ENCODE results near the gene RAB43. TPM values are rescaled to one million over a fixed set of nuclear protein-coding genes. Genes with fewer than 3 reads are reported as not detected.
"Not testable (repeated sequence)": the region's sequence is repeated elsewhere in the genome, so short reads cannot be mapped to it uniquely, and the experiment has no call there.

The RAB43 gene
- total RNA-seq, 2 donors from 2014 or later, result 26.4 to 53.5 TPM

DNA sequence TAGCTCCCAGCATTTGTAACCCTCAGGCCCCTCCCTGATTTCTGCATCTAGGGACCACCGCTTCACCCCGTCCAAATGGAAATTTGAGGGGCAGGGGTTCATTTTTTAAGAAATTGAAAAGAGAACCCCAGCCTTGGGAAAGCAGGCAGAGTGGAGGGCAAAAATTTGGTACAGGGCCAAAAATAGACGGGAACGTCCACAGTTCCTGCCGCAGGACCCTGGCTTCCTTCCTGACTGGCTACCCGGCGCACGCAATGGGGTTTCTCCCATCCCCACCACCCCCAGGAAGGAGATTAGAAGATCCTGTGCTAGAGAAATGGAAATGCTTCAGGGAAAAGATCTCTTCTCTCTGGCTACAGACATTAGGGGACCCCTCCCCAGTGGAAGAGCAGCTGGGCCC, 40.1 kb downstream of the RAB43 start:
- Histone ChIP-seq H3K27ac (no peak overlapping the region), H3K4me3 (no peak overlapping the region), H3K9me3 (no peaks in the 10 kb centered on the region), H3K4me1 (ENCODE audit: control insufficient read depth in 1 of 2, low read depth in 2 of 2) (peaks cover 0 to 17% of the 10 kb centered on the region in 2 donors), H3K27me3 (replicated peaks; ENCODE audit: insufficient read depth) (no peaks in the 10 kb centered on the region), H3K36me3 (no peaks in the 10 kb centered on the region)
- TF ChIP-seq, protein P1, sequence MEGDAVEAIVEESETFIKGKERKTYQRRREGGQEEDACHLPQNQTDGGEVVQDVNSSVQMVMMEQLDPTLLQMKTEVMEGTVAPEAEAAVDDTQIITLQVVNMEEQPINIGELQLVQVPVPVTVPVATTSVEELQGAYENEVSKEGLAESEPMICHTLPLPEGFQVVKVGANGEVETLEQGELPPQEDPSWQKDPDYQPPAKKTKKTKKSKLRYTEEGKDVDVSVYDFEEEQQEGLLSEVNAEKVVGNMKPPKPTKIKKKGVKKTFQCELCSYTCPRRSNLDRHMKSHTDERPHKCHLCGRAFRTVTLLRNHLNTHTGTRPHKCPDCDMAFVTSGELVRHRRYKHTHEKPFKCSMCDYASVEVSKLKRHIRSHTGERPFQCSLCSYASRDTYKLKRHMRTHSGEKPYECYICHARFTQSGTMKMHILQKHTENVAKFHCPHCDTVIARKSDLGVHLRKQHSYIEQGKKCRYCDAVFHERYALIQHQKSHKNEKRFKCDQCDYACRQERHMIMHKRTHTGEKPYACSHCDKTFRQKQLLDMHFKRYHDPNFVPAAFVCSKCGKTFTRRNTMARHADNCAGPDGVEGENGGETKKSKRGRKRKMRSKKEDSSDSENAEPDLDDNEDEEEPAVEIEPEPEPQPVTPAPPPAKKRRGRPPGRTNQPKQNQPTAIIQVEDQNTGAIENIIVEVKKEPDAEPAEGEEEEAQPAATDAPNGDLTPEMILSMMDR (IDR thresholded peaks at IDR 0.05), result no peak
- ATAC-seq (ENCODE audit: insufficient number of reproducible peaks, low FRiP score, low read depth) (no peak), DNase-seq (ENCODE audit: low spot score) (no peak)

DNA sequence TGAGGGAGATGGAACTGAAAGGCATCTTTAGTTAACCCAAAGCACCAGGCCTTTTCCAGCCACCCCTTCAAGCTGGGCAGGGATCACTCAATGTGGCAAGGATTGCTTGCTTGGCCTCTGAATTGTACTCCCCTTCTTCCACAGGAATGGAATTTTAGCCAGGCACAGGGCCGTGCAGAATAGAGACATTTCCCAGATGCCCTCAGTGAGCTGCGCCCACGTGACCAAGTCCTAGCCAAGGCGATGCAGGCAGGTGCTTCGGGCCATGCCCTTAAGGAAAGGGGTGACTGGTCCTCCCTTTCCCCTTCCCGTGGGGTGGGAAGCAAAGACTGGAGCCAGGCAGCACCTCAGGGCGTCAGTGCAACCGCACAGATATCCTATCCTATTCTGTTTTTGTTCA, 43.1 kb downstream of the RAB43 start:
- Histone ChIP-seq H3K36me3 (no peaks in the 10 kb centered on the region), H3K27me3 (replicated peaks; ENCODE audit: insufficient read depth) (no peaks in the 10 kb centered on the region), H3K4me3 (no peak overlapping the region), H3K4me1 (ENCODE audit: control insufficient read depth in 1 of 2, low read depth in 2 of 2) (peaks cover 0 to 12% of the 10 kb centered on the region in 2 donors), H3K27ac (no peak overlapping the region), H3K9me3 (no peaks in the 10 kb centered on the region)
- no peak for DNase-seq (ENCODE audit: low spot score)
- ATAC-seq (ENCODE audit: insufficient number of reproducible peaks, low FRiP score, low read depth), result no peak
- TF ChIP-seq, protein P1 (IDR thresholded peaks at IDR 0.05), result no peak

DNA sequence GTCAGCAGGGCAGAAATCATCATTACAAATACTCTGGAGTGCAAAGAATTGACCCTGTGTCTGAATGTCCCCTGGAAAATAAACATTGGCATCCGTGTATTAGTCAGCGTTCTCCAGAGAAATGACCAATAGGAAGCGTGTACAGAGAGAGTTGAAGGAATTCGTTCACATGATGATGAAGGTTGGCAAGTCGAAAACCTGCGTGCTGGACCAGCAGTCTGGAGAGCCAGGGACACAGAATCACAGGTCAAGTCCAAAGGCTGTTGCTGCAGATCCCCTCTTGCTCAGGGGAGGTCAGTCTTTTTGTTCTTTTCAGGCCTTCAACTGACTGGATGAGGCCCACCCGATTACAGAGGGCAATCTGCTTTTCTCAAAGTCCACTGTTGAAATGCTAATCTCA, 44.4 kb downstream of the RAB43 start:
- DNase-seq (ENCODE audit: low spot score) (no peak), ATAC-seq (ENCODE audit: insufficient number of reproducible peaks, low FRiP score, low read depth) (peak; percentile 89)
- Histone ChIP-seq H3K4me3 (no peak overlapping the region), H3K27me3 (replicated peaks; ENCODE audit: insufficient read depth) (no peaks in the 10 kb centered on the region), H3K9me3 (no peaks in the 10 kb centered on the region), H3K27ac (peak overlapping the region; percentile 41 to 63), H3K36me3 (no peaks in the 10 kb centered on the region), H3K4me1 (ENCODE audit: control insufficient read depth in 1 of 2, low read depth in 2 of 2) (peaks cover 0 to 12% of the 10 kb centered on the region in 2 donors)
- TF ChIP-seq, protein P1 (IDR thresholded peaks at IDR 0.05), result no peak

DNA sequence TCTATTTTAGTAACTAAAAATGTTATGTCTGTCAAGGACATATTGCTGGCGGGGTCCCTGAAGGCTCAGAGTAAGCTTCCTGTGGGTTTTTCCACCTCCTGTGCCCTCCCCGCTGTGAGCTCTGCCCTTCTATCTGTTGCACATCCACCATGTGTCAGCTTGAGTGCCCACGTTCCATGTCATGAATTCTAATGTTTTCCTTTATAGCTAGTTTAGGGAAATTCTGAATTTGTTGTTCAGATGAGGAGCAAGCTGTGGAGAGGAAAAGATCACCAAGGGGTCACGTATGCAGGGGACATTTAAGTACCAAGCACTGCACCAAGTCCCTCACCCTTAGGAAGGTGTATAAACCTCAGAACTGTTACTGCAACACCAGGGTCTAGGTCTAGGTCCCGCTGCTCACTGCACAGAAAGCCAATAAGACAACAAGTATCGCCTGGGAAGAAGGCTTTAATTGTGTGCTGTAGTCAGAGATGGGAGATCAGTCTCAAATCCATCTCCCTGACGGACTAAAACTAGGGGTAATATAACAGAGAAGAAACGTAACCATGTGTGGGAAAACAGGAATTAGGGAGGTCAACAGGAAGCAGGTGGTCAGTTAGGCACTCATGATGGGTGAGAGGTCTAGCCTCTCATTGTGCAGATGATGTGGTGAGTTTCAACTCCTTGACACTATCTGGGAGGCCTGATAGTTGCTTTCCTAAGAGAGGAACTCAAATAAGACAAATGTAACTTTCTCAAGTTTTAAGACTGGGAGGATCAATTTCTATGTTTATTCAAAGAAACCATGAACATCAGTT, 51.3 kb downstream of the RAB43 start:
- Histone ChIP-seq H3K4me1 (ENCODE audit: control insufficient read depth in 1 of 2, low read depth in 2 of 2) (peaks cover 0 to 14% of the 10 kb centered on the region in 2 donors), H3K4me3 (no peak overlapping the region), H3K27ac (peak overlapping the region in 1 of 2 donors; percentile 5), H3K9me3 (no peaks in the 10 kb centered on the region), H3K27me3 (replicated peaks; ENCODE audit: insufficient read depth) (no peaks in the 10 kb centered on the region), H3K36me3 (no peaks in the 10 kb centered on the region)
- no peak for ATAC-seq (ENCODE audit: insufficient number of reproducible peaks, low FRiP score, low read depth)
- no peak for DNase-seq (ENCODE audit: low spot score)
- TF ChIP-seq, protein P1 (IDR thresholded peaks at IDR 0.05), result no peak

DNA sequence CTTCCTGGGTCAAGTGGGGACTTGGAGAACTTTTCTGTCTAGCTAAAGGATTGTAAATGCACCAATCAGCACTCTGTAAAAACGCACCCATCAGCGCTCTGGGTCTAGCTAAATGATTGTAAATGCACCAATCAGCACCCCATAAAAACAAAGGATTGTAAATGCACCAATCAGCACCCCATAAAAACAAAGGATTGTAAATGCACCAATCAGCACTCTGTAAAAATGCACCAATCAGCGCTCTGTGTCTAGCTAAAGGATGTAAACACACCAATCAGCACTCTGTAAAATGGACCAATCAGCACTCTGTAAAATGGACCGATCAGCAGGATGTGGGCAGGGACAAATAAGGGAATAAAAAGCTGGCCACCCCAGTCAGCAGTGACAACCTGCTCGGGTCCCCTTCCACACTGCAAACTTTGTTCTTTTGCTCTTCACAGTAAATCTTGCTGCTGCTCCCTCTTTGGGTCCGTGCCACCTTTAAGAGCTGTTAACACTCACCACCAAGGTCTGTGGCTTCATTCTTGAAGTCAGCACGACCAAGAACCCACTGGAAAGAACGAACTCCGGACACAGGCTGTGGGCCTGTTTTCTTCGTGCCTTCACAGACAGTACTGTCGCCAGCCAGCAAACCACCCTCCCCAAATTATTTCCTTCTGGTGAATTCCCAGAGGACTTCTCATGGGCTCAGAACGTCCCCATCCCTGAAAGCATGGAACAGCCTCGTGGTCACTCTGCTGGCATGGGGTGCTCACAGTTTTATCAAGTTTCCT, 52.1 kb downstream of the RAB43 start:
- not testable (repeated sequence) for DNase-seq (ENCODE audit: low spot score); H3K36me3 ChIP-seq; ATAC-seq (ENCODE audit: insufficient number of reproducible peaks, low FRiP score, low read depth); H3K4me3 ChIP-seq; H3K9me3 ChIP-seq; H3K27me3 ChIP-seq (replicated peaks; ENCODE audit: insufficient read depth)
- H3K4me1 ChIP-seq (ENCODE audit: control insufficient read depth in 1 of 2, low read depth in 2 of 2), result peaks cover 0 to 14% of the 10 kb centered on the region in 2 donors
- H3K27ac ChIP-seq, result peak overlapping the region in 1 of 2 donors; percentile 5

Measured in thoracic aorta (tissue), 2 donors.